GM19463 (cell line): ENCODE data around the gene CATSPER3.

ENCODE experiments used
- ATAC-seq: cut with Tn5 transposase; IDR thresholded peaks from one replicate; pipeline ENCODE4 v1.9.1; 2021; ENCODE audit warnings: mild to moderate bottlenecking, moderate library complexity; ENCODE audit not compliant: unreplicated experiment

Gene CATSPER3

DNA sequence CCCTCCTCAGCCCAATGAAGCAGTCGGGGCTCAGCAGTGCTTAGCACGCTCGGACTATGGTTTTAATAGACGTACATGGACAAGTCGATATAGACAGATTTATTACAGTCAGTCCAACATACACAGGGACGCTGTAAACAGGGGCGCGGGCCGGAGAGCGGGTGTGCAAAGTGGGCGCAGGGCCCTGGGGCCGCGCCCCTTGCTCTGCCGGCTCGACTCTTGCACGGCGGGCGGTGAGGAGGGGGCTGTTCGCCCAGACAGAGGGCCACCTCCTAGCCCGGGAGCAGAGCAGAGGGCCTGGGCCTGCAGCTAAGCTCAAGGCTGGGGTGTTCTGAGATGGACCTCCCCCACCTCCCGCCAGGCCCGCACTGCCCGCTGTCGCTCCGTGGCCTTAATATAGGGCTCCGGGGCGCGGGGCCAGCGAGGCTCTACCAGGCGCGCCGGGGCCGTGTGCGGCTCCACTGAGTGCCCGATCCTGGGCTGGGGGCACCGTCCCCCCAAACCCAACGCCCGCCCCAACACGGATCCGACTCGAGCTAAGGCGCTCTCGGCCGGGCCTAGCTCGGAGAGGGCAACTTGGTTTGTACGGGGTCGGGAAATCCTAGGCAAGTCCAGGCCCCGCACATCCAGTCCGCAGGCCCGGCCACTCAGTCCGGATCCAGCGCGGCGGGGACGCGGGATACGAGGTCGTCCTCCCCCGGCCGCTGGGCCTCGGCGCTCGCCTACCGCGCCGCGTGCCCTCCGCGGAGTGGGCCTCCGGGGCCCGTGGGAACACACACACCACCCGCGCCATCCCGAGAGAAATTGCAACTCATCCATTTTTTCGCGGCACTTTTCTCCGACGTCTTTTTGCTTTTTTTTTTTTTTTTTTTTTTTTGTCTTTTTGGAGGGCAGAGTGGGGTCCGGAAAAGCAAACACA, 60.2 kb downstream of the CATSPER3 start:
- no peak for ATAC-seq

DNA sequence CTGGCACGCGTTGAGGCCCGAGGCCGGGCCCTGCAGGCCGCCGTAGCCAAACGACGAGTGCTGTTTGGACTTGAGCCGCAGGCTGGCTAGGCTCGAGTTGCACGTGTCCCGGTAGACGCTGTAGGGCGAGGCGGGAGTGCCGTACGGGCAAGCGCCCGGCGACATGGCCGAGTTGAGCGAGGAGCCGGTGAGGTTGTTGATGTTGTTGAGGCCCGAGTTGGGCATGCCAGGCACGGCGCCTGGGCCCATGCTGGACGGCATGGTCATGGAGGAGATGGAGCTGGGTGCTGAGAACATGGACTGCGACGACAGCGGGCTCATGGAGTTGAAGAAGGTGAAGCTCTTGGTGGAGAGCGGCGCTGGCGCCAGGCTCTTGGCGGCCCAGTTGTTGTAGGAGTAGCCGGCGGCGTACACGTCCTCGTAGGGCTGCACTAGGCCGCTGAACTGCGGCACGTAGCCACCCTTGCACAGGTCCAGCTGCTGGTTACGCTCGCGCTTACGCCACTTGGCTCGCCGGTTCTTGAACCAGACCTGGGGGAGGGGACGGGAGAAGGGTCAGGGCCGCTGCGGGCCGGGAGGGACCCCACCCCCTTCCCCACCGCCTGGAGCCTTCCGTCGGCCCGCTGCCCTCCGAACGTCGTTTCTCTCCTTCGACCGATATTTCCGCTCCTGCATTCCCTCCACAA, 61.2 kb downstream of the CATSPER3 start:
- ATAC-seq, result no peak

DNA sequence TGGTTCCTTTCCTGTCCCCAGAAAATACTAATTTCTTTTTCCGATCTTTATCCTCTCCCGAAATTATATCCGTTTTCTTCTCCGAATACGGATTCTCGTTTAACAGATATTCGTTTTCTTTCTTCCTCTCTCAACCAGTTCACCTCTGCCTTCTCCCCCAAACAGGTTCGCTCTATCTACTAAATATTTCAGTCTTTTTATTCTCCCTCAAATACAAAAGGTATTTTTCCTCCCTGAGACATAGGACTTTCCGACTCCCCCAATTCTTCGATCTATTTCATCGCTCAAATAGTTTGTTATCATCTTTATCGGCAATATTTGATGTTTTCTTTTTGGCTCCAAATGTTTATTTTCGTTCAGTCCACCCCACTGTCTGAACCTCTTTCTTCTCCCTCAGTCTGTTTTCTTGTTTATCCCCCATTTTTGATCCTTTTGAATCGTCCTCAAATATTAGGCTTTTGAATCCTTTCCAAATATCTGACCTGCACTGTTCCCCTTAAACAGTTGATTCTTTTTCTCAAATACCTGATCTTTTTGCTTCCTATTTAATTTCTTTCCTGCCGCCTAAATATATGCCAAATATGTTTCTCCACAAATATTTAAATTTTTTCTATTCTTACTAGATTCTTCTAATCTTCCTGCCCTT, 61.9 kb downstream of the CATSPER3 start:
- no peak for ATAC-seq

- ATAC-seq, result no peak
Observed at GRCh38 chr5:135030123-135030955, 62.6 kb downstream of the CATSPER3 start.

GRCh38 chr5:135030956-135031812, 63.5 kb downstream of the CATSPER3 start:
- ATAC-seq, result no peak

DNA sequence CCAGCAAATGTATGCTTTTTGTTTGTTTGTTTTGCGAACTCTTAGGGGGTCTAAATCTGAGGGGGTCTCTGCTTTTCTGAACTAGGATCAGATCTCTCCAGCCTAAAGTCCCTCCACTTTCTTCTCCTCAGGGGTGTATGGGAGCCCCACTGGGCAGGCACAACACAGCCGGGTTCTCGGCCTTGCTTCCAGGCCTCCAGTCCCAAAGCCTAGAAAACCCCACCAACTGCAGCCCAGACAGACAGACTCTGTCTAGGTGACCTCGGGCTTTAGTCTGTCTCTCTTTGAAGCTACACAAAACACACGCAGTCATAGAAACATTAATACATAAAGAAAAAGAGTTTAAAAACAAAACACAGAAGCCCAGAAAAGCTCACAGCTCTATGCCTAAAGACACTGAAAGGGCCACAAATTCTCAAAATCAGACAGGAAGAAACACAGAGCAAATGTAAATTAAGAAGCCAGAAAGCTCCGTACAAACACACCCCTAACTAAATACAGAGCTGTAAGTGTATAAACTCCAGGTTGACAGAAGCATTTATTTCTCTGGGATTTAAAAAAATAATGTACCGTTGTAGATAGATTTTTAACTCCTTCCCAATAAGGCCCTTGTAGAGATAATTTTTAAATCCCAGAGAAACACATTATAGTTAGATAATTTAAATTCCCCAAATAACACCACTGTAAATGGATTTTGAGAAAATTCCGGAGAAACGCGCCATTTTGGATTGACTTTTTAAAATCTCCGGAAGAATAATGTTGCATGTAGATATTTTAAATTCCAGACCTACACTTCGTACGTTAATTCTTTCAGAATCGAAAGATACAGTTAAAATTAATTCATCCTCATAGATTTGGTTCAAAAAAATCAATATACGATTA, 64.3 kb downstream of the CATSPER3 start:
- no peak for ATAC-seq

DNA sequence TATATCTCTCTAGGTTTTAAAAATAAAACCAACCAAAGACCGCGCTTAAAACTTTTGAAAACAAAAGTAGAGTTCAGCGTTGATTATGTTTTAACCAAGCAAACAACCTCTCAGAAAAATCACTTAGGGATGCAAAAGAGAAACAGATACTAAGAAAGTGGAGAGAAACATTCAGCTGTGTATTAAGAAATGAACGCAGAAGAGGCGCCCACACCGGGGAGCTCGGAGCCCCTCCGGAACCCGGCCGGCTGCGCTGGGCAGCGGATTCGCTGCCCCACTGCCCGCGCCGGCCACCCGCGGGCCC, 64.9 kb downstream of the CATSPER3 start:
- no peak for ATAC-seq

- no peak for ATAC-seq
Observed at GRCh38 chr5:135032999-135033861, 65.5 kb downstream of the CATSPER3 start.

GRCh38 chr5:135033901-135034235, 66.2 kb downstream of the CATSPER3 start, which contains the start of gene PITX1:
PITX1 (minus strand) TSS chr5:135034228; CDS start chr5:135033881, 347 bp downstream.
- ATAC-seq, result no peak

DNA sequence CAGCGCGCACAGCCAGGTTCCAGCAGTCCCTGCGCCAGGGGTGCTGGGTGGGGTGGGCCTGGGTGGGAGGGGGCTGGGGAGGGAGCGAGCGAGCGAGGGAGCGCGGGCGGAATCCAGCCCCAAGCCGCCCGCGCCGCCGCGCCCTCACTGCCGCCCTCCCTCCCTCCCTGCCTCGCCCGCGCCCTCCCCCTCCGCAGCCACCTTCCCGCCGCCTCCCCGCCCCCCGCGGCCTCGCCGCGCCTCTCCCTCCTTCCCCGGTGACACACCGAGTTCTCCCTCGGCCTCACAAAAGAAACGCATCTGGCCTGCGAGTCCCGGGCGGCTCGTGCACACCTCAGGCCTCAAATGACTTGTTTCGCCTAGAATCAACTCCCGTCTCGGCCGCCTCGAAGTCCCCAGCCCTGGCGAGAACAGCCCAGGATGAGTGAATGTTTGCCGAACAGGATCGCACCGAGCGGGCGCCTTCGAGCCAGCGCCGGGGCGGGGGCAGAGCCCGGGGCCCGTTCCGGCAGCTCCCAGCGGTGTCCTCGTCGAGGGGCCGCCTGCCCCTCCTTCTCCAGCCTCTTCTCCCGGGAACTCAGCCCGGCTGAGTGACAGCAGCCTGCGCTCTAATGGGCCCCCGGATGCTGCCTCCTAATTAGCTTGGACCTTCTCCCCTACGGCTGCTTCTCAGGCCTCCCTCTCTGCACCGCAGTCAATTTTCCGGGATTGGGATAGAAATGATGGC, 66.7 kb downstream of the CATSPER3 start:
- ATAC-seq, result no peak

DNA sequence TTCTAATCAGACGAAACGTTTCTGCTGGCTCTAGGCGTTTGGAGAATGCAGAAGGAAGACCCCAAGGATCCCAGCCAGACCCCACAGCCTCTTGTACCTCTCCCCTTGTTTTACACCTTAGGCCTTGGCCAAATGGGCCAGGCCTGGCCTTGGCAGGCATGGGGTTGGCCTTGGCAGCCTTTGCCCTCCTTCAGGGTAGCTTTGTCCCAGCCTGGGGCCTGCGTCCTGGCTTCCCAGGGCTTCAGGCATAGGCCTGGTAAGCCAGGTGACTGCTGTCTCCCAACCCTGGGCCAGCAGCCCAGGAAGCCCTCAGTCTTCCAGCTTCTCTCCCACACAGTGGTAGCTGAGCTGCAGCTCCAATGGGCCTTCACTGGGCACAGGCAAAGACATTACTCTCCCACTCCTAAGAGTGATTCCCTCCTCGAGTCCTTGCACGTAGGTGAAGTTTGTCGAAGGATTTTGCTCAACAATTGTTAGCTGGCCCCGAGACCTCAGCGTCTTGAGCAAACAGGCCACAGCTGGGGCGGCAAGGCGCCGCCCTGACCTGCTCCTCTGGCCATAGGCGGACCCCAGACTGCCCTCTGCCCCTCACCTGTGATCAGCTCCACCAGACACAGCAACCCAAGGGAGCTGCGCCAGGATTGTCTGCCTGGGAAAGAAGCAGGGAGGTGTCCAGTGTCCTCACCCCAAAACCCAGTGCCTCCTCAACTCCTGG, 67.4 kb downstream of the CATSPER3 start:
- no peak for ATAC-seq

DNA sequence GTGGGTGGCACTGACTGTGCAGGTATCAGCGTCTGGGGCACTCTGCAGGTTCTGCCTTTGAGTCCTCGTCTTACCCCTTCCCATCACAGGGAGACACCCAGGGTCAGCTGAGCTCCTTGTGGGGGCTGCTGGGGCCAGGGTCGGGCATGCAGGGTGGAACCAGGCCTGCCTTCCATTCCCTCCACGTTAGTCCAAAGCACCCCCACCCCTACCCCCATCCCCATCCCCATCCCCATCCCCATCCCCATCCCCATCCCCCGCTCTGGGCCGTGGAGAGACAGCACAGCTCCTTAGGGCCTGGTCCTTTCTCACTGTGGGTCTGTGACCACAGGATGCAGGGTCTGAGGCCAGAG, 67.9 kb downstream of the CATSPER3 start:
- no peak for ATAC-seq

DNA sequence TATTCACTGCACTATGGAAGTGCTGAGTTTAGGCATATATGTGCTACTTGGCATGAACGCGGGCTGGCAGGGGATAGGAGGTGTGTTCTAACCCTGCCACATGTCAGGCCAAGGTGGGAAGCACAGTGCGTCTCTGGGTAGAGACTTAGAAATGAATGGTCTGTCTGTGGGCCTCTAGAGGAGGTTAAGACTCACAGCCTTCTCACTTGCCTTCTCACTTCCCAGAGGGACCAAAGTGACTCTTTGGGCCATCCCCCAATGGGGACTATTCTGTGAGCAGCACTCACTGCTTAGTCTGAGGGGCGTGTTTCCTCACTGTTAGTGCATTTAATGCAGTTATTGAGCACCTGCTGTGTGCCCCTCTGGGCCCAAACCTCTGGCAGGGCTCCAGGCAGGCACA, 68.7 kb downstream of the CATSPER3 start:
- no peak for ATAC-seq

GRCh38 chr5:135037519-135038204, 70.0 kb downstream of the CATSPER3 start:
- ATAC-seq, result no peak

- ATAC-seq, result no peak
Observed at GRCh38 chr5:135038205-135038812, 70.6 kb downstream of the CATSPER3 start.

DNA sequence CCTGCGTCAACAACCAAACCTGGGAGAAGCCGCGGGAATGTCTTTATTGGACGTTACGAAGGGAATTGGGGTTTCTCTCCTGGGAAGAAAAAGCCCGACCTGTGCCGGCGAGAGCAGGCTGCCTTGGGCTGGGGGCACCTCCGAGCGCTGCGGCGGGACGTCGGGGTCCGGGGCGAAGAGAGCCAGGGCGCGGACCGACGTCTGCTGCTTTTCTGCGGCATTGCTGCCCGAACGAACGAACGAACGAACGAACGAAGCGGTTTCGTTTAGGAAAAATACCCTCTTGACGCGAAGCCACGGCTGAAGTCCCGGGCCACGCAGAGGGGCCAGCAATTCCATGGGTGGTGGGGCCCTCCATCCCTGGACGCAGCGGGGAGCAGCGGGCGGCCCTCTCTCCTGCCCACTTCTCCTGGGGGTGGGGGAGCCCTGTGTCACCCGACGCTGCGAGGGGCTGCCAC, 71.1 kb downstream of the CATSPER3 start:
- ATAC-seq, result no peak
